Large intestine (tissue), 1 donor: Measurements from ENCODE around the gene L3MBTL3. TPM values are rescaled to one million over a fixed set of nuclear protein-coding genes. Genes with fewer than 3 reads are reported as not detected.

Experiments
- polyA plus RNA-seq: library from polyadenylated mRNA; unstranded; fragments of 120-200 nt; gene quantifications from one replicate; pipeline ENCODE4 v1.2.1, GENCODE V29; 2013

Gene L3MBTL3
- polyA plus RNA-seq, 1 donor, result 9.1 TPM

Other genes starting within 250 kb of the L3MBTL3 start
- gene TMEM244, start 157.3 kb upstream of the L3MBTL3 start, polyA plus RNA-seq, result not detected
- gene SAMD3, start 204.4 kb downstream of the L3MBTL3 start, polyA plus RNA-seq, result 3.6 TPM